Thyroid gland (tissue), 4 donors: ENCODE measurements around the gene RAP1GAP2.

Source experiments
- POLR2A ChIP-seq, 2 donors: fragments of 450-650 bp; IDR thresholded peaks; one replicate each; pipeline ENCODE4 v1.6.1; 2017; ENCODE audit warnings: antibody characterized with exemption in 2 of 2, mild to moderate bottlenecking in 2 of 2, moderate library complexity in 1 of 2
- TF ChIP-seq, protein P1 (sequence below), 6 experiments: fragments of 200-600 bp in 3 of 6; fragments of 450-650 bp in 3 of 6; sonication (generic) in 3 of 6; IDR thresholded peaks; one replicate each; pipeline ENCODE4 v1.5.1; 2016 to 2019; ENCODE audit warnings: antibody characterized with exemption in 6 of 6, mild to moderate bottlenecking in 2 of 6, inconsistent platforms in 1 of 6, moderate library complexity in 1 of 6

DNA sequence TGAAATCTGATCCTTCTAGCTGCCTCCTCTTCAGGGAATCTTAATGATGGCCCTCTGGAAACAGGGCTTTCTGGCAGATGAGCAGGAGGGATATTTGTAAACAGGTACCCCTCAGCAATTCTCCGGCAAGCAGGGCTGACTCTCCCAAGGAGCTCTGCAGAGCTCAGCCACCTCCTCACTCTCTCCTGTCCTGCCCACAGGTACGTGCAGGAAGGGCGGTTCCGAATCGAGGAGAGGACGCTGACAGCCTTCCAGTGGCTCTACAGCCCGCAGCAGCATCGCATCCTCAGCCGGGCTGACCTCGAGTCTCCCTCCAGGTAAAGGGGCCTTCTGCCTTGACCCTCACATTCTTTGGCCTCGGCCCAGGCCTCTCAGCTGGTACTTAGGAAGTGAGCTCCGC, 26.1 kb upstream of the RAP1GAP2 start:
- TF ChIP-seq, protein P1, sequence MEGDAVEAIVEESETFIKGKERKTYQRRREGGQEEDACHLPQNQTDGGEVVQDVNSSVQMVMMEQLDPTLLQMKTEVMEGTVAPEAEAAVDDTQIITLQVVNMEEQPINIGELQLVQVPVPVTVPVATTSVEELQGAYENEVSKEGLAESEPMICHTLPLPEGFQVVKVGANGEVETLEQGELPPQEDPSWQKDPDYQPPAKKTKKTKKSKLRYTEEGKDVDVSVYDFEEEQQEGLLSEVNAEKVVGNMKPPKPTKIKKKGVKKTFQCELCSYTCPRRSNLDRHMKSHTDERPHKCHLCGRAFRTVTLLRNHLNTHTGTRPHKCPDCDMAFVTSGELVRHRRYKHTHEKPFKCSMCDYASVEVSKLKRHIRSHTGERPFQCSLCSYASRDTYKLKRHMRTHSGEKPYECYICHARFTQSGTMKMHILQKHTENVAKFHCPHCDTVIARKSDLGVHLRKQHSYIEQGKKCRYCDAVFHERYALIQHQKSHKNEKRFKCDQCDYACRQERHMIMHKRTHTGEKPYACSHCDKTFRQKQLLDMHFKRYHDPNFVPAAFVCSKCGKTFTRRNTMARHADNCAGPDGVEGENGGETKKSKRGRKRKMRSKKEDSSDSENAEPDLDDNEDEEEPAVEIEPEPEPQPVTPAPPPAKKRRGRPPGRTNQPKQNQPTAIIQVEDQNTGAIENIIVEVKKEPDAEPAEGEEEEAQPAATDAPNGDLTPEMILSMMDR (IDR thresholded peaks at IDR 0.05), result no peak
- no peak for TF ChIP-seq POLR2A (IDR thresholded peaks at IDR 0.05)
